ENCODE measurements around the gene TGFBR3. TPM values are rescaled to one million over a fixed set of nuclear protein-coding genes. Genes with fewer than 3 reads are reported as not detected.

Gene TGFBR3
- total and polyA plus RNA-seq, 9 of the 15 experiments (the other 6 are each of a cell fraction or from before 2014, with no cell fraction given): 3.6 to 32.4 (median 15.6) TPM

- no peak for TF ChIP-seq WHSC1 (IDR thresholded peaks at IDR 0.05; ENCODE audit: low read length)
- TF ChIP-seq ARHGAP35 (IDR thresholded peaks at IDR 0.05; ENCODE audit: partially characterized antibody): no peak
- no peak for TF ChIP-seq MTA3 (IDR thresholded peaks at IDR 0.05; ENCODE audit: borderline replicate concordance)
- TF ChIP-seq MYC (IDR thresholded peaks at IDR 0.05; ENCODE audit: low read depth, low read length): no peak
- TF ChIP-seq MYC (CRISPR knock-in tag; IDR thresholded peaks at IDR 0.05; ENCODE audit: borderline replicate concordance, low read depth): no peak
- TF ChIP-seq ELF4 (CRISPR knock-in tag; IDR thresholded peaks at IDR 0.05): no peak
- TF ChIP-seq E2F8 (IDR thresholded peaks at IDR 0.05; ENCODE audit: low read depth, partially characterized antibody): no peak
- no peak for TF ChIP-seq GATA2 (CRISPR knock-in tag; IDR thresholded peaks at IDR 0.05)
- TF ChIP-seq HDAC1 (IDR thresholded peaks at IDR 0.05): no peak
Observed at GRCh38 chr1:91789273-91789997, 96.5 kb downstream of the TGFBR3 start (continued).
